ENCODE measurements around the gene FAM171A2. TPM values are rescaled to one million over a fixed set of nuclear protein-coding genes. Genes with fewer than 3 reads are reported as not detected.

Gene FAM171A2
- 18.1 and 68.1 TPM in 2 replicates for total RNA-seq (ENCODE audit: low replicate concordance)

- Mint-ChIP-seq H3K4me1 (peaks cover 31% of the 10 kb centered on the region), H3K9me3 (no peaks in the 10 kb centered on the region), H3K36me3 (peaks cover 2% of the 10 kb centered on the region), H3K27ac (peak within 1 kb of the TSS; percentile 93), H3K27me3 (ENCODE audit: insufficient read depth, low read depth) (peaks cover 20% of the 10 kb centered on the region), H3K4me3 (peak within 1 kb of the TSS; percentile 93)
- Histone ChIP-seq H3K79me2 (ENCODE audit: low read depth) (peaks cover 48% of the 10 kb centered on the region), H3K4me3 (peak within 1 kb of the TSS; percentile 94), H3K4me2 (peak within 1 kb of the TSS; percentile 96), H3F3A (ENCODE audit: low read depth) (peaks cover 26% of the 10 kb centered on the region), H3K36me3 (no peaks in the 10 kb centered on the region), H3K4me1 (peaks cover 30% of the 10 kb centered on the region), H3K9ac (peak within 1 kb of the TSS; percentile 69), H4K20me1 (ENCODE audit: low read depth) (peaks cover 43% of the 10 kb centered on the region), H2AFZ (replicated peaks) (peak within 1 kb of the TSS; percentile 92), H3K9me3 (ENCODE audit: low read depth) (no peaks in the 10 kb centered on the region), H3K27me3 (peaks cover 33% of the 10 kb centered on the region), H3K27ac (no peak within 1 kb of the TSS)
- DNase-seq (ENCODE audit: low spot score), result peak; percentile 93
- TF ChIP-seq EZH2 (IDR thresholded peaks at IDR 0.05) (no peak), CTCF (IDR thresholded peaks at IDR 0.05) (peak; percentile 75), EZH2phosphoT487 (IDR thresholded peaks at IDR 0.05) (no peak)
These were observed at the start of gene FAM171A2 for GRCh38 chr17:44363613-44364159. FAM171A2 (minus strand) TSS chr17:44363853; CDS start chr17:44363714, 139 bp downstream.

- TF ChIP-seq CTCF (IDR thresholded peaks at IDR 0.05) (no peak), EZH2 (IDR thresholded peaks at IDR 0.05) (no peak), EZH2phosphoT487 (IDR thresholded peaks at IDR 0.05) (no peak)
- H2AFZ ChIP-seq (replicated peaks), result no peak overlapping the region
- no peaks in the 10 kb centered on the region for H3K27me3 ChIP-seq
- peaks cover 8% of the 10 kb centered on the region for H3K36me3 Mint-ChIP-seq
- no peaks in the 10 kb centered on the region for H3K79me2 ChIP-seq (ENCODE audit: low read depth)
- H3K9ac ChIP-seq, result no peak overlapping the region
- H3K4me3 Mint-ChIP-seq, result no peak overlapping the region
- H3K4me1 Mint-ChIP-seq, result no peaks in the 10 kb centered on the region
- no peak overlapping the region for H3K4me3 ChIP-seq
- H3K27me3 Mint-ChIP-seq (ENCODE audit: insufficient read depth, low read depth), result peaks cover 2% of the 10 kb centered on the region
- H3F3A ChIP-seq (ENCODE audit: low read depth), result peaks cover 5% of the 10 kb centered on the region
- peaks cover 4% of the 10 kb centered on the region for H3K36me3 ChIP-seq
- no peak for DNase-seq (ENCODE audit: low spot score)
- H3K27ac Mint-ChIP-seq, result no peak overlapping the region
- no peaks in the 10 kb centered on the region for H4K20me1 ChIP-seq (ENCODE audit: low read depth)
- H3K9me3 Mint-ChIP-seq, result no peaks in the 10 kb centered on the region
- H3K4me1 ChIP-seq, result no peaks in the 10 kb centered on the region
- H3K9me3 ChIP-seq (ENCODE audit: low read depth), result no peaks in the 10 kb centered on the region
- H3K4me2 ChIP-seq, result no peak overlapping the region
- H3K27ac ChIP-seq, result no peak overlapping the region
These were observed 45.8 kb upstream of the FAM171A2 start for GRCh38 chr17:44409309-44410028.

GRCh38 chr17:44408786-44409185, 45.1 kb upstream of the FAM171A2 start:
- no peak for DNase-seq (ENCODE audit: low spot score)
- Histone ChIP-seq H4K20me1 (ENCODE audit: low read depth) (no peaks in the 10 kb centered on the region), H3K36me3 (peaks cover 4% of the 10 kb centered on the region), H3K4me3 (no peak overlapping the region), H3K27me3 (no peaks in the 10 kb centered on the region), H3K9ac (no peak overlapping the region), H3K27ac (no peak overlapping the region), H3K79me2 (ENCODE audit: low read depth) (no peaks in the 10 kb centered on the region), H2AFZ (replicated peaks) (no peak overlapping the region), H3K4me2 (no peak overlapping the region), H3K9me3 (ENCODE audit: low read depth) (no peaks in the 10 kb centered on the region), H3K4me1 (no peaks in the 10 kb centered on the region), H3F3A (ENCODE audit: low read depth) (peaks cover 5% of the 10 kb centered on the region)
- peaks cover 8% of the 10 kb centered on the region for H3K36me3 Mint-ChIP-seq
- H3K27me3 Mint-ChIP-seq (ENCODE audit: insufficient read depth, low read depth), result peaks cover 2% of the 10 kb centered on the region
- H3K9me3 Mint-ChIP-seq, result no peaks in the 10 kb centered on the region
- no peak overlapping the region for H3K4me3 Mint-ChIP-seq
- no peak for TF ChIP-seq EZH2 (IDR thresholded peaks at IDR 0.05)
- H3K27ac Mint-ChIP-seq, result no peak overlapping the region
- no peaks in the 10 kb centered on the region for H3K4me1 Mint-ChIP-seq
